Right lobe of liver (tissue), 4 donors: ENCODE measurements around the gene PHF21B.

Experiments
- POLR2A ChIP-seq: fragments of 450-650 bp; IDR thresholded peaks from one replicate; pipeline ENCODE4 v1.6.1; 2017; ENCODE audit warnings: antibody characterized with exemption, mild to moderate bottlenecking
- TF ChIP-seq, protein P1 (sequence below), 4 donors: fragments of 200-600 bp in 3 of 4; fragments of 450-650 bp in 1 of 4; IDR thresholded peaks; one replicate each; pipeline versions ENCODE4 v1.5.1 to v1.8.0; 2016 to 2022; ENCODE audit warnings: antibody characterized with exemption in 4 of 4, mild to moderate bottlenecking in 2 of 4
- donor health status: DM: no; HTN: no; CAD: no.
- donor health status: DM: no; HTN: no; CAD: no.
- donor health status: DM: no; HTN: yes; CAD: no.

DNA sequence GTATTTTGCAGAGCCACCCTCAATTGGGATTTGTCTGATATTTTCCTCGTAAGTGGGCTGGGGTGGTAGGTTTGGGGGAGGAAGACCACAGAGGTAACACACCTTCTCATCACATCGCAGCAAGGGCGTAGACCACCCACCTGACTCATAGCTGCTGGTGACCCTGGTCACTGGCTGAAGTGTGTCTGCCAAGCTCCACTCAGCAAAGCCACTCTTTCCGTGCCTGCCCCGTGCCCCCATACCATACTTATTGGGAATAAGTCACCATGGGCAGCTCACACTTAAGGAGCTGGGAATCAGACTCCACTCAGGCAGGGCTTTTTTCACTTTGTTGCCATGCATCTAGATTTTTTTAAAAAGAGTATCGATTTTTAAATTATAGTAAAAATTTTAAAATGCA lies 111.6 kb downstream of the PHF21B start:
- TF ChIP-seq, protein P1, sequence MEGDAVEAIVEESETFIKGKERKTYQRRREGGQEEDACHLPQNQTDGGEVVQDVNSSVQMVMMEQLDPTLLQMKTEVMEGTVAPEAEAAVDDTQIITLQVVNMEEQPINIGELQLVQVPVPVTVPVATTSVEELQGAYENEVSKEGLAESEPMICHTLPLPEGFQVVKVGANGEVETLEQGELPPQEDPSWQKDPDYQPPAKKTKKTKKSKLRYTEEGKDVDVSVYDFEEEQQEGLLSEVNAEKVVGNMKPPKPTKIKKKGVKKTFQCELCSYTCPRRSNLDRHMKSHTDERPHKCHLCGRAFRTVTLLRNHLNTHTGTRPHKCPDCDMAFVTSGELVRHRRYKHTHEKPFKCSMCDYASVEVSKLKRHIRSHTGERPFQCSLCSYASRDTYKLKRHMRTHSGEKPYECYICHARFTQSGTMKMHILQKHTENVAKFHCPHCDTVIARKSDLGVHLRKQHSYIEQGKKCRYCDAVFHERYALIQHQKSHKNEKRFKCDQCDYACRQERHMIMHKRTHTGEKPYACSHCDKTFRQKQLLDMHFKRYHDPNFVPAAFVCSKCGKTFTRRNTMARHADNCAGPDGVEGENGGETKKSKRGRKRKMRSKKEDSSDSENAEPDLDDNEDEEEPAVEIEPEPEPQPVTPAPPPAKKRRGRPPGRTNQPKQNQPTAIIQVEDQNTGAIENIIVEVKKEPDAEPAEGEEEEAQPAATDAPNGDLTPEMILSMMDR (IDR thresholded peaks at IDR 0.05) = no peak
- TF ChIP-seq POLR2A = no peak
